GM18505 (cell line): Measurements from ENCODE around the gene NEU2.
"Not testable (repeated sequence)": the region's sequence is repeated elsewhere in the genome, so short reads cannot be mapped to it uniquely, and the experiment has no call there.

Experiments used
- ATAC-seq: cut with Tn5 transposase; IDR thresholded peaks from one replicate; pipeline ENCODE4 v1.9.1; 2021; ENCODE audit not compliant: unreplicated experiment
- POLR2A ChIP-seq: IDR thresholded peaks from 4 replicates; pipeline ENCODE4 v1.6.1; 2011; ENCODE audit warnings: borderline replicate concordance; ENCODE audit not compliant: insufficient read depth, insufficient read length; ENCODE audit errors: extremely low read depth

Gene NEU2

GRCh38 chr2:233049194-233049761 is 16.8 kb downstream of the NEU2 start:
- no peak for ATAC-seq
- TF ChIP-seq POLR2A, result no peak

- no peak for TF ChIP-seq POLR2A
- no peak for ATAC-seq
Observed at GRCh38 chr2:233051241-233052149, 19.0 kb downstream of the NEU2 start.

- not testable (repeated sequence) for ATAC-seq
Observed at GRCh38 chr2:233052517-233052916, 20.0 kb downstream of the NEU2 start.

- no peak for ATAC-seq
Observed at GRCh38 chr2:233053928-233054784, 21.7 kb downstream of the NEU2 start.

GRCh38 chr2:233055362-233055761 is 22.9 kb downstream of the NEU2 start:
- TF ChIP-seq POLR2A, result no peak

More at GRCh38 chr2:233053928-233054784, 21.7 kb downstream of the NEU2 start:
- TF ChIP-seq POLR2A, result no peak

GRCh38 chr2:233056961-233057605 is 24.6 kb downstream of the NEU2 start:
- no peak for ATAC-seq
- no peak for TF ChIP-seq POLR2A

More at GRCh38 chr2:233055362-233055761, 22.9 kb downstream of the NEU2 start:
- ATAC-seq, result no peak

- no peak for TF ChIP-seq POLR2A
- no peak for ATAC-seq
Observed at GRCh38 chr2:233058717-233059546, 26.5 kb downstream of the NEU2 start.

- ATAC-seq, result no peak
- TF ChIP-seq POLR2A, result no peak
Observed at GRCh38 chr2:233059547-233059796, 27.0 kb downstream of the NEU2 start.

- no peak for ATAC-seq
- TF ChIP-seq POLR2A, result peak; percentile 96
Observed at GRCh38 chr2:233059797-233060500, 27.5 kb downstream of the NEU2 start, which contains the start of gene INPP5D. Gene INPP5D (plus strand): TSS chr2:233060342. CDS start chr2:233060479, 137 bp downstream.

- TF ChIP-seq POLR2A, result no peak
- no peak for ATAC-seq
Observed at GRCh38 chr2:233060501-233060979, 28.1 kb downstream of the NEU2 start.

- TF ChIP-seq POLR2A, result peak; percentile 71
- ATAC-seq, result no peak
Observed at GRCh38 chr2:233060980-233061590, 28.6 kb downstream of the NEU2 start.
